GM19238 (cell line): ENCODE results near the gene ADPRHL1.
A peak's percentile ranks its signal among the peaks of the same experiment; 100 is the strongest.
"Not testable (repeated sequence)": the region's sequence is repeated elsewhere in the genome, so short reads cannot be mapped to it uniquely, and the experiment has no call there.

ENCODE experiments used
- DNase-seq: peaks from one replicate; pipeline ENCODE4 v3.0.0; 2011; ENCODE audit warnings: low spot score; ENCODE audit not compliant: insufficient read length

ADPRHL1 gene

DNA sequence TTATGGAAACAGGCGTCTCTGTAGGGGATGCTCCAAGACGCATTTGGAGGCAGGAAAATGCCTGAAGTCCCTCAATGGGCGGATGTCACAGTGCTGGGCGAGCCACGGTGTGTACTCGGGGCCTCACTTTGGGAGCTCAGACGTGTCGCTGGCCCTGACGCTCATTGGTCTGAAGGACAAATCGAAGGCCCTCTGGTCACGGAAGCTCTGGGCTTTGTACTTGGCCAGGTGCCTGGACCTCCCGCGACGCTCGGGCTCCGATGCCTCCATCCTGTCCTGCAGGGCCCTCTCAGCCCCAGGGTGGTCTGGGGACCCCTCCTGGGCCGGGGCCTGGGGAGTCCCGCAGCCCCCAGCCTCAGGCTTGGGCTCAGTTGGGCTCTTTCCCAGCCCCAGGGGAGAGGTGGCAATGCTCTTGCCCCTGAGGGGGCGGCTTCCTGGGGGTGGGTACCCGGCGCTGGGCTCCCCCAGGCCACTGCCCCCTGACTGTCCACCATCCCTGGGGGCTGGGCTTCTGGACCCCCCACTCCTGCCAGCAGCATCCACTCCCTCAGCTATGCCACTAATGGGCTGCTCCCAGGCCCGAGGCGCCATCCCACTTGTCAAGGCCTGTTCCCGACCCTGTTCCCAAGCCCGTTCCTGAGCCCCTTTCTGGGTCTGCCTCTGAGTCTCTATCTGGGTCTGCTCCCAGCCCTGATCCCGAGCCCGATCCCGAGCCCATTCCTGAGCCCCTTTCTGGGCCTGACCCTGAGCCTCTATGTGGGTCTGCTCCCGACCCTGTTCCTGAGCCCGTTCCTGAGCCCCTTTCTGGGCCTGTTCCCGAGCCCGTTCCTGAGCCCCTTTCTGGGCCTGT is 49.8 kb downstream of the ADPRHL1 start:
- no peak for DNase-seq

DNA sequence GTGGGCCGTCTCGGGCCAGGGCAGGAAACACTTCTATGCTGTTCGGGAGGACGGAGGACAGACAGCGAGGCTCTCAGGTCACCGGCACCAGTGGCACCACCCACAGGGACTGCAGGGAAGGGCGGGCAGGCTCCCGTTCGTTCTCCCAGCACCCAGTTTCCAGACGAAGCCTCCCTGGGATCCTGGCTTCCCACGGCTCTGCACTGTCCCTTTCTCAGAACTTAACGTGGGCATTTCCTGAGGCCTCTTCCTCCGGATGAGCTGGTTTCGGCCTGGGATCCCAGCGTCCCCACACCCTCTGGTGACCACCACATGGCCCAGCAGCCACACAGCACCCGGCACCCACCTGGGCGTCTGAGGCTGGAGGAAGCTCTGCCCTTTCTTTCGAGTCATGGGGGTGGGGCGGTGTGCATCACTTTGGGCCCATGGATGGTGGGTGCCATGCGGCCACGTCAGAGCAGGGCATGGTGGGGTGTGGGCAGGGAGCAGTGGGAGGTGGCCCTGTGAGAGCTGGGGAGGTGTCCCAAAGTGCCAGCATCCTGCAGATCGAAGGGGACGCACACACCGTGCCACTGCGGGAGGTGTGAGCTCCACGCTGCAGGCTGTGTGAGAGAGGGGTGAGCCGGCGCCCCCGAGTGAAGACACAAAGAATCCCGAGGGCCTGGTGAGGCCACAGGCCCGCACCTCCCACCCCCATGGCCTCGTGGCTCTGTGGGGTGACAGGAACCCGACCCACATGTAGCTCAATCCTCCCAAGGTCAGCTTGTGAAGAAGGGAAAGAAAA is 50.6 kb downstream of the ADPRHL1 start:
- DNase-seq, result no peak

DNA sequence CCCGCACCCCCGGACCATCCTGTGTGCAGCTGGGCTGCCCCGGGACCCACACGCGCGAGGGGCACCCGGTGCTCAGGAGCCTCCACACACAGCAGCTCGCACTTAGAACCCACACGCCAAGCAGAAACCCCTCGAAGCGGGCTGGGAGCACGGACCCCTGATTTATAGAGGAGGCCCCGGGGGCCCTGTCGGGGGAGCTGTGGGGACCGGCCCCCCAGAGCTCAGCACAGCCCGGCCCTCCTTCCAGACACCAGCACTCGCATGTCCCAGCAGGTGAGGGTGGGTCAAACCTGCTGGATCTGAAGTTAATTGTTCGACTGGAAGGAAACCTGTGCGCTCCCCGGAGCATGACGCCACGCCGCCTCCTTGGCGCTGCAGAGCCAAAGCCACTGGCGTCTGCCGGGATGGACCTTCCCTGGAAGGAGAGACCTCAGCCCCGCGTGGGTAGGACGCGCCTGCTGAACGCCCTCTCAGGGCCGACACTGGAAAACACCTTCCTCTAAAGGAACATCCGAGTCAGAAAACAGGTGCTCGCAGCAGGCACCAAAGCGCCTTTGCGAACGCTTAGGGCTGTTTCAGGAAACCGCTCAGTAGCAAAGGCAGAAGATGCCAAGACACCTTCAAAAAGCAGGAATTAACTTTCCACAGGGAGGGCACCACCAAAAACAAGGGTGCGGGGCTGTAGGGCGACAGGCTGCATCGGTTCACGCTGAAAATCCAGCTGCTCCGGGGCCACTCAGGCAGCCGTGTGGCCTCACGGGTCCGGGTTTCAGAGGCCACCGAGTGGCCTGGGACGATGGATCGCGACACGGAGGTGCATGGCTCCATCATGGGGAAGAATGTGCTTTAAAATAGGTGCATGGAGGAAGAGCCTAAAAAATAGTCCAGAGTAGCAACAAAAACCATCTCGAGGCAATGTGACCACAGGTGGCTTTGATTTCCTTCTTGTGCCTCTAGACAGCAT is 51.6 kb downstream of the ADPRHL1 start:
- no peak for DNase-seq

DNA sequence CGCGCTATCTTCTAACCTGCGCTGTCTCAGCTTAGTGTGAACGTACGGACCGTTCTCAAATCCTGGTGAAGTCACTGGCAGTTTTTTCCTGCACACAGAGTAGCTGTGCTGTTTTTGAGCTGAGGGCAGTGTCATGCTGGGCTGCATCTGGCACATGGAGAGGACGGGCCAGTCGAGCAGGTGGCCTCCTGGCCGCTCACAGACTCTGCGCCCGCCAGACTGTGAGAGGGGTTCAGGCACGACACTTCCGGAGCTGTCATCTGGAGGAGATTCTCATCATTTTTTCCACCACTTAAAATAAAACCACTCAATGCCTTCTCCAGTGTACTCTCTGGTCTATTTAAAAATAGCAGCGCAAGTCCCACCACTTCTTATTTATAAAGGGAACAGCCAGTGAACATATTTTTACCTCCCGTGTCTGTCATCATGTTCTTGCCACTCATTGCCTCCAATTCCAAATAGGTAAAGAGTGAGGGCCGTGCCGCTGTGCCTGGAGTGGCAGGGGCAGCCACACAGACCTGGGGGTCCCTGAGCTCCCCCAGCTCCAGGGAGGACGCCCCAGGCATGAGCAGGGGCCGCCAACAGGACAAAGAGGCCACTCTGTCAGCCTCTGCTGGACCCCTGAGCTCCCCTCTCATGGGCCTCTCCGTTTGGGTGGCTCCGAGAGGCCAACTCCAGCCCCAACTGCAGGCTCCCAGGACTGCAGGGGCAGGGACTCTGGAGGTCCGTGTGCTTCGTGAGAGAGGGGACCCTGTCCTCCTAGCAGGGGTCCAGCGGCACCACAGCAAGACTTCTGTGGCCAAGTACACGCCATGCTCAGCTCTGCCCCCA is 52.5 kb downstream of the ADPRHL1 start:
- DNase-seq, result no peak

DNA sequence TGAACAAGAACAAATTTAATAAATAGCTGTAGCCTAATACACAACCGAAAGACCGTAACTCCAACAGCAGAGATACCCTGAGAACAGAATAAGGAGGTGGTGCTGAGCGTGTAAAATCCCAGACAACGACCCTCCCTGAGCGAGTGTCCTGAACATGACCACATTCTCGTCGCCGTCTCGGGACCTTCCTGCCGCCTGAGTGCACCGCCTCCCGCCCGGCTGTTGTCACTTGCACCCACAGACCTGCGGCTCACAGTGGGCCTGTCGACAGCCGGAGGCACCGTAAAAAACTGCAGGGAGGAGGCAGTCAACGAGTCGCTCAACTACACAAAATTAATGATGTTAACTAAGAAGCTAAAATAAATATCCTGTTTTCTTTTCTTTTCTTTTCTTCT is 53.5 kb downstream of the ADPRHL1 start:
- no peak for DNase-seq

DNA sequence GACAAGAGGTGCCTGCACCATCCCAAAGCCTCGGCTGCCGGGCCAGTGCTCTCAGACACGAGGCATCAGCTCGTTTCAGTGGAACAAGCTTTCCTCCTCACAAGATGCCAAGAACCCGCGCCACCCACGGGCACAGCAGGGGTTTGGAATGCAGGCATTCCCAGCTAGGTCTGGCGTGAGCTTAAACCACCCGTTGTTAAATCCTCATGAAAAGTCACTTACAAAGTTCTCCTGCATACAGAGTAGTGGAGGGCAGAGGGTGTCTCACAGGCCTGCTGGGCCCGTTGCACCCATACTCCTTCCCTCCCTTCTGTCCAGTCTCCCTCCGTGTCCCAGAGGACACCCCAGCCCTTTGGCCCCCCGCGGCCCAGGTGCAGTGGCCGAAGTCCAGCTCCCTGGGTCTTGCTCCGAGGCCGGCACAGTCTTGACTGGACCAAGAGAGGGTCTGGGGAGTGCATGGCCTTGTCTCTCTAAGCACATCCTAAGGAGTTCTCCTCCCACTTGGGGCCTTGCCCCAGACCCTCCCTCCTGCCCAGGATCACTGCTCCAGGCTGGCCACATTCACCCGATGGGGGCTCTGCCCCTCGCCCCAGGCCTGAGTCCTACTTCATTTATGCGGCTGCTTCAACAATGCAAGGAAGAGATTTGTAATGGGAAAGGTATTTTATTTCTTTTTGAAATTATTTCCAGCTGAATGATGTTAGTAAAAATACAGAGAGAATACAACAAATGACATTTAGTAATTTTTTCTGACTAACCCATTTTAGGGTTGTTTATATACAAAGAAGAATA is 54.1 kb downstream of the ADPRHL1 start:
- no peak for DNase-seq

DNA sequence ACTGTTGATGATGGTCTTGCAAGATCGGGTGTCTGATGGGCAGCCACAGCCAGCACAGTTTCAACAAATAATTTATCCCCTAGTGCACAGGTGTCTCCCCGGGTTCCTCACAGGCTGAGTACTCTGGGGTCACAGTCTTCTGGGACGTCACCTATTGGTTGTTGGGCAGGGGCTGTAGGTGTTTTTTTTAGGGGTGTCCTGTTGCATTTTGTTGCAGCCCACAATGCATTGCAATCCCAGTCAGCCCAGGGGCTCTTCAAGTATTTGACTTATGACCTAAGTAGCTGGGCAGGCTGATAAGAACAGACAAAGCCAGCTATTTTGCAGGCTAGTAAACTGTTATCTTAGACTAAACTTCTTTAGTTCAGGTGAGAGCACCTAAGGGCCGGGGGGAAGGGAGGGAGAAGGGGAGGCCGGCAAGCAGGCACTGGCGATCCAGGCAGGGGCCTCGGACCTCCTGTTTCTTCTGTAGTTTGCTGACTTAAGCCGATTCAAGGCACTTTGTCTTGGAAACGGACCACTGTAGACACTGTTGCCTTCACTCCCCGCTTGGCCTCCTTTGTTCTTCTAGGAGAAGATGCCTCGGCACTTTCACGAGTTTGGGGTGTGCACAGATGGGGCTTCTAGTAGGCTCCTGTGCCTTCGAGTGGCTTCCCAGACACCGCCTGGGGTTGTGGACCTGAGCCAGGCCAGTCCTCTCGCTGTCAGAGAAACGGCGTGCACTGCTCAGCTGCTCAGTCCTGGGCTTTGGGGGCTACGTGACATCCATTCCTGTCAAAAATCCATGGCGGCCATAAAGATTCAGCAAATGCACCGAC is 55.5 kb downstream of the ADPRHL1 start:
- DNase-seq, result no peak

DNA sequence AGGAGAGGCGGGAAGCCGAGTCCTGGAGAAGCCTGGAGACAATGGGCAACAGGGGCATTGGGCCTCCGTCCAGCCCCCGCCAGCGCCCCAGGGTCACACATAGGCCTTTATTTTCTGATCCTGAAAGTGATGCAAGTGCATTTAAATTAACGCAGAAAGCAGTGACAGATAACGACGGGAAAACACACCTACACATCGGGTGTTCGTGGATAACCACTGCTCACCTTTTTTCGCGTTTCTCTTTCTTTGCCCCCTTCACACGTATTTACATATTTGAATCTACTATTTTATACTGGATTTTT is 59.0 kb downstream of the ADPRHL1 start:
- DNase-seq, result no peak

DNA sequence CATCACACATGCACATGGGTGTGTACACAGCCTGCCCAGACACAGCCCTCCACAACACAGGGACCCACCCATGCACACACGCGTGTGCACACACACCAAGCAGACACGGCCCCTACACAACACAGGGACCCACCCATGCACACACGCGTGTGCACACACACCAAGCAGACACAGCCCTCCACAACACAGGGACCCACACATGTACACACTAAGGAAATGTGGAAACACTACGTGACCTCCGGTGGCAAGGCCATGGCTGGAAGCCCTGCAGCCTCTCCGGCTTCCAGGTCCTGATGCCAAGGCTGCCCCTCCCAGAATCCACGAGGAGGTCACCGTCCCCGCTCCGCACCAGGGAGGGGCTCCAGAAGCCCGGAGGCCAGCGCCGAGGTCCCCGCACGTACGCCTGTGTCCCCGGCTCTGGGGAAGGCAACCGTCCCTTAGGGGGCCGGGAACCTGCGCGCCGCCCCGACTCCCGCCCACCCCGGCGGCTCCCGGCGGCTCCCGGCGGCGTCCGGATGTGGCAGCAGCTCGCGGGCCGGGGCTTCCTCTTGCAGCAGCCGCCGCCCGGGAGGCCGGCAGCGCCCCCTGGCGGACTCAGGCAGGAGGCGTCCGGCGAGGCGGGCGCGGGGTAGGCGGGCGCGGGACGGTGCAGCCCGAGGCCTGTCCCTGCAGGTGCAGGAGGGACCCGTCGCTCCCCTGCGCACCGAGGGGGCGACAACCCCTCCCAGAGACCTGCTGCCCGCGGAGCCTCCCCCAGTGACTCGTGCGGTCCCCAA is 59.5 kb downstream of the ADPRHL1 start:
- peak; percentile 87 for DNase-seq

DNA sequence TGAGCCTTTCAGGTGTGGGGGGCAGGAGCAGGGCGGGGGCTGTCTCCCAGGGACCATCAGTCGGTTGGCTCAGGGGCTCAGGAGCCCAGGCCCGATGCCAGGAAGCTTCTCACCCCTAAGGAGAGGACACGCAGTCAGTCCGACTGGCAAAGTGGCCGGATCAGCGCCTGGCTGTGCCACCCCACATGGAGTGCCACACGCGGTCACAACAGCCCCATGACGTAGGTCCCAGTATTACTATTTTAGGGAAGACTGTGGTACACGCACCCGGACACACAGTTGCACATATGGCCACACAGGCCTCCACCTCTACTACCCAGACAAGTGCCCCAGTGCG is 60.1 kb downstream of the ADPRHL1 start:
- no peak for DNase-seq

DNA sequence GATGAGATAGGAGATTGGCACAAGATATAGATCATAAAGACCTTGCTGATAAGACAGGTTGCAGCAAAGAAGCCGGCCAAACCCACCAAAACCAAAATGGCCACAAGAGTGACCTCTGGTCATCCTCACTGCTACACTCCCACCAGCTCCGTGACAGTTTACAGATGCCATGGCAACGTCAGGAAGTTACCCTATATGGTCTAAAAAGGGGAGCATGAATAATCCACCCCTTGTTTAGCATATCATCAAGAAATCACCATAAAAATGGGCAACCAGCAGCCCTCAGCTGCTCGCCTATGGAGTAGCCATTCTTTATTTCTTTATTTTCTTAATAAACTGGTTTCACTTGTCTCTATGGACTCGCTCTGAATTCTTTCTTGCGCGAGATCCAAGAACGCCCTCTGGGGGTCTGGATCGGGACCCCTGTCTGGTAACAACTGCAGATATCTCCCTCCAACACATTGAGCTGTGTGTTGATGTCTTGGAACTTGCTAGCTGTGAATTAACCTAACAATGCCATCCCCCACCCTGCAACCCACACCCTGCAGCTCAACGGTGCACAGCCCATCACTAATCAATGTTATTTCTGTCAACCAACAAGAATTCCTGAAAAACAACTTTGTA is 62.3 kb downstream of the ADPRHL1 start:
- no peak for DNase-seq

DNA sequence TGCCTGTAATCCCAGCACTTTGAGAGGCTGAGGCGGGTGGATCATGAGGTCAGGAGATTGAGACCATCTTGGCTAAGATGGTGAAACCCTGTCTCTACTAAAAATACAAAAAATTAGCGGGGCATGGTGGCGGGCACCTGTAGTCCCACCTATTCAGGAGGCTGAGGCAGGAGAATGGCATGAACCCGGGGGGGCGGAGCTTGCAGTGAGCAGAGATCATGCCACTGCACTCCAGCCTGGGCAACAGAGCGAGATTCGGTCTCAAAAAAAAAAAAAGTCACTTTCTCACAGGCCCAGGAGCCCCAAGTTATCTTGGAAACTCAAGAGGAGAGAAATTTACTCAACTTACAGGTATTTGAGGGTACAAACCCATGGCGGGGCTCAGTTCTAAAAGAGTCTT is 63.7 kb downstream of the ADPRHL1 start:
- DNase-seq, result not testable (repeated sequence)

DNA sequence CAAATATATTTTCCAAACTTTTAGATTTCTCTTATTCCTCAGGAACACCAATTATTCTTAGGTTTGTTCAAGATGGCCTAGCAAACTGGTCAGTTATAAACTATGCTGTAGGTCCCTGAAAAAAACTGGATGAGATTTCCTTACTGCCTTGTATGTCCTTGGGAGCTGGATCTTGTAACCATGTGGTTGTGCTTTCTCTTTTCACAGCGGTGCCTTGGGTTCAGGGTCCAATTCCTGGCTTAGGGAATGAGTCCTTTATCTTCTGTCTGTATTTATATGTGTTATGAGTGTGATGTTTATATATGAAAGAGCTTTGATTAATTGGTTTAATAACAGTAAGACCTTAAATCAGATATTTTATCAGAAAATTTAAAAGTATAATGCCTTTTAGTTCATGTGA is 65.9 kb downstream of the ADPRHL1 start:
- DNase-seq, result no peak

DNA sequence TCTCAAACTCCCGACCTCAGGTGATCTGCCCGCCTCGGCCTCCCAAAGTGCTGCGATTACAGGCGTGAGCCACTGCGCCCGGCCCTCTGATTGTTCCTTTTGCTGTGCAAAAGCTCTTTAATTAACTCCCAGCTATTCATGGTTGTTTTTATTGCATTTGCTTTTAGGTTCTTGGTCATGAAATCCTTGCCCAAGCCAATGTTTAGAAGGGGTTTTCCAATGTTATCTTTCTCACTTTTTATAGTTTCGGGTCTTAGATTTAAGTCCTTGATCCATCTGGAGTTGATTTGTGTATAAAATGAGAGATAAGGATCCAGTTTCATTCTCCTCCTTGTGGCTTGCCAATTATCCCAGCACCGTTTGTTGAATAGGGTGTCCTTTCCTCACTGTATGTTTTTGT is 70.2 kb downstream of the ADPRHL1 start:
- no peak for DNase-seq

DNA sequence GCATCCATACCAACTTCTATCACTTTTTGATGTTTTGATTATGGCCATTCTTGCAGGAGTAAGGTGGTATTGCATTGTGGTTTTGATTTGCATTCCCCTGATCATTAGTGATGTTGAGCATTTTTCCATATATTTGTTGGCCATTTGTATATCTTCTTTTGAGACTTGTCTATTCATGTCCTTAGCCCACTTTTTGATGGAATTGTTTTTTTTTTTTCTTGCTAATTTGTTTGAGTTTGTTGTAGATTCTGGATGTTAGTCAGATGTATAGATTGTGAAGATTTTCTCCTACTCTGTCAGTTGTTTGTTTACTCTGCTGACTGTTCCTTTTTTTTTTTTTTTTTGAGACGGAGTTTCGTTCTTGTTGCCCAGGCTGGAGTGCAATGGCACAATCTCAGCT is 70.7 kb downstream of the ADPRHL1 start:
- not testable (repeated sequence) for DNase-seq

DNA sequence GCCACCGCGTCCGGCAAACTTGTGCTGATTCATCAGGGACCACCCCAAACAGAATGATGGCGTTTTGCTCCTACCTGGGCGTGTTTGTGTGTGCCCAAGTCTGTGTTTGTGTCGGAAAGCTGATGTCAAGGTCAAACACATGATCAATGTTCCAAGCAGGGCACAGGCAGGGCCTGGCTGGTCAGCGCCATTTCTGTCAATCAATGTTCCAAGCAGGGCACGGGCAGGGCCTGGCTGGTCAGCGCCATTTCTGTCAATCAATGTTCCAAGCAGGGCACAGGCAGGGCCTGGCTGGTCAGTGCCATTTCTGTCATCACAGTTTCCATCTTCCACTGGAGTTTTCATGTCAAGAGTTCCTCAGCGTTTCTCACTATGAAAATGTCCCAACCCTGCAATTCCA is 74.5 kb downstream of the ADPRHL1 start:
- no peak for DNase-seq

DNA sequence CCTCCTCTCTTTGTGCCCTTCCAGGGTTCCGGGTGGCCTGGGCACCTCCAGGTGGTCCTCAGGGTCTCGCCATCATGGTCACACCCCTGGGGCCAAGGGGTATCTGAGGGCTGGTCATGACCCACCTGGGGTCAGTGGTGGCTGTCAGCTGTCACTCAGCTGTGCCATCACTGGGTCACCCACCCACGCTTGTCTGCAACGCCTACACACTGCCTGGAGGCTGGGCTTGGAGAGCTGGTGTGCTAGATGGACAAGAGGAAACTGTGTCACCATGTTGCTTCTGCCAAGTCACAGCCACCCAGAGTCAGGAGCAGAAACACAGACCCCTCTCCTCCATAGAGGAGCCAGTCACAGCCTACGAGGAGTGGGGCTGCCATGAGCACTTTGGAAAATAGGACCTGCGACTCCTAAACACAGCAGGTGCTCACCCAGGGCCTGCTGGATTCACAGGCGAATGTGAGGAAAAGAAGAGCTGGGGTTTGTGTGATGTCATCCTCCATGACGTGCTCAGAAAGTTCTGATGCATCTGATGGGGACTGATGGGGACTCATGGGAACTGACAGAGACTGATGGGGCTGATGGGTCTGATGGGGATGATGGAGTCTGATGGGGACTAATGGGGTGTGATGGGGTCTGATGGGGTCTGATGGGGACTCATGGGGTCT is 78.6 kb downstream of the ADPRHL1 start:
- DNase-seq, result no peak
